HG02870 (cell line): ENCODE measurements around the gene MAP7.
"Not testable (repeated sequence)": the region's sequence is repeated elsewhere in the genome, so short reads cannot be mapped to it uniquely, and the experiment has no call there.

Source experiments
- ATAC-seq: cut with Tn5 transposase; IDR thresholded peaks from one replicate; pipeline ENCODE4 v1.9.1; 2021; ENCODE audit warnings: mild to moderate bottlenecking, moderate library complexity; ENCODE audit not compliant: unreplicated experiment

Gene MAP7

GRCh38 chr6:136510299-136510698, 39.9 kb downstream of the MAP7 start:
- no peak for ATAC-seq

- ATAC-seq: no peak
Measured at GRCh38 chr6:136508725-136509392, 41.4 kb downstream of the MAP7 start.

GRCh38 chr6:136506124-136506799, 44.0 kb downstream of the MAP7 start:
- ATAC-seq: no peak

DNA sequence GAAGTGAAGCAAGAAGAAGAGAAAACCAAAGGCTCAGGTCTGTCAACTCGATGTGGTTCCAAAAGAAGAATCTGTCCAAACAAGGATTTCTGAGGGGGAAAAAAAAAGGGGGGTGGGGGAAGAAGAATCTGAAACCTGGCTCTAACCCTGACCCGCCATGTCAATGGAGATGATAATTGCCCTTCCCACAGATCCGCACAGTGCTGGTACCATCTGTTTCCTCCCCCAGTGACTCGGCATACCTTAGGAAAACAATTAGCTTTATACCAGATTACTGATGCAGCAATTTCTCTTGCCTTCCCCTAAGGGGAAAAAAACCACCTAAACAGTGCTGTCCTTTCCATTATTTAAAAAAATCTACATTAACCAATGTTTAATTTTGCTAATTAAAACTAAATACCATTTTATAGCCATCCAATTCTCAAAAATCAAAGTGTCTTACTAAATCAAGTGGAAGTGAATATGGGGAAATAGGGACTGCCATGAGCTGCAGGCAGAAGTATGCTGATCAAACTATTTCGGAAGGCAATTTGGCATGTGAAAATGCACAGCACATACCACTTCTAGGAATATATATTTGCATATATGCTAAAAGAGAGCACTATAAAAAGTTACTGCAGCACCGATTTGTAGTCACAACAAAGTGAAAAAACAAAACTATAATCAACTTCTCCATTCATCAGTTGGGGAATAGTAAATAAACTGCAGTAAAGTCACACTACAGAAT, 46.8 kb downstream of the MAP7 start:
- ATAC-seq: no peak

DNA sequence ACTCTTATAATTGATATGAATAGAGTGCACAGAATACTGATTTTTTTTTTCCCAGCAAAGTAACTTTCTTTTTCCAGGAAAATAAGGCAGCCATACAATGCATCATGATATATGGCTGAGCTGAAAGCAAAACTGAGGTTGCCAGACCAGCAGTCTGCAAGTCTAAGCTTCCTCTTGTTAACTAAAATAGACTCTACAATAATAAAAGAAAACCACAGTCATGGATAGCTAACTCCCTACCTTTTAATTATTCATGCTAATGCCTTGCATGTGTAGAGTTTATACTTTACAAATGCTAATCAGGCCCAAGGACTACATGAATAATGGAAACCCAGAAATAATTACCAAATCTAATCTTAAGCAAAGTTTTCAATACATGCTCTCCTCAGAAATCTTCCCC, 47.4 kb downstream of the MAP7 start:
- ATAC-seq: no peak

DNA sequence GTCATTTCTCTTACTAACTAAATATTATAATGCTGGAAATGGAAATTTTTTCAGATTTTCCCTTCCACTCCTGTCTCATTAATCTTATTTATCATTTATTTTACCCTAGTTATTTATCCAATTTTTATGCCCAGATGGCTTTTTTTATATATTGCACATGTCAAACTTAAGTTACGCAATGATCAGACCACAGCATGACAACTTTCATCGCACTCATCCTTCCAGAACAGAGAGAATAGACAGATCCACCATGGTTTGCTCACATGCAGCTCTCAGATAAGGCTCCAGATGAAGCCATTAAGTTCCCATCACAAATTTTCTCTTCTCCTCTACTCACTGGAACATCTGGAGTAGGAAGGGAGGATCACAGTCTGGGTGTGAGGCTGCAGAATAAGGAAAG, 48.7 kb downstream of the MAP7 start:
- ATAC-seq: no peak

DNA sequence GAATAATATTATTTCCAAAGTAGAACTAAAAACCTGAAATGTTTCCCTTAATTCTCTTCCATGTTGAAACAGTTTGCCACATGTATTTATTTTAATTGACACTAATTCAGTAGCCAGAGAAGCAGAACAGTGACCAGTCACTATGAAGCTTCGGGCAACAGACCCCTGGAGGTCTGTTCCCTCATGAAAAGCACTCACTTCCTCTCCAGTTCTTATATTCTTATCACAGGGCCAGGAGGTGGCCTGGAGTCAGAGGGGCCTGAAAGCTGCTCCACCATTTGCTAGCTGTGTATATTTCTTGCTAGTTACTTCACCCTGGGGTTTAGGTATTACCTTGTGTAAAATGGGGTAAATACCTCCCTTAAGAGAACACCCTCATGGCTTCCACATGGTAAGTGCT, 49.1 kb downstream of the MAP7 start:
- no peak for ATAC-seq

- no peak for ATAC-seq
Measured at GRCh38 chr6:136500414-136500813, 49.8 kb downstream of the MAP7 start.

DNA sequence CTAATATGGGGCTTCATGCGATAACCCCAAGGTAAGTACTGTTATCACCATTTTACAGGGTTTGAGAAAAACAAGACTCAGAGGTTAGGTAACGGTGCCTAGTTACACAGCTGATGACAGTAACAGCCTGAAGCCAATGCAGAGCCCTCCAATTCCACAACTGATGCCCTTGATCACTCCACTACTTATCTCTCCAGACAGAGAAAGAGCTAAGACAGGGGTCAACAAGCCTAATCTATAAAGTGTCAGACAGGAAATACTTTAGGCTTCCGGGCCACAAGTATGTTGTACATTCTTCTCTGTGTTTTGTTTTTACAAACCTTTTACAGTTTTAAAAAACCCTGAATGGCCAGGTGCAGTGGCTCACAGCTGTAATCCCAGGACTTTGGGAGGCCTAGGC, 50.9 kb downstream of the MAP7 start:
- no peak for ATAC-seq

- ATAC-seq: not testable (repeated sequence)
Measured at GRCh38 chr6:136496449-136496848, 53.8 kb downstream of the MAP7 start.

- ATAC-seq: no peak
Measured at GRCh38 chr6:136494710-136495109, 55.5 kb downstream of the MAP7 start.

DNA sequence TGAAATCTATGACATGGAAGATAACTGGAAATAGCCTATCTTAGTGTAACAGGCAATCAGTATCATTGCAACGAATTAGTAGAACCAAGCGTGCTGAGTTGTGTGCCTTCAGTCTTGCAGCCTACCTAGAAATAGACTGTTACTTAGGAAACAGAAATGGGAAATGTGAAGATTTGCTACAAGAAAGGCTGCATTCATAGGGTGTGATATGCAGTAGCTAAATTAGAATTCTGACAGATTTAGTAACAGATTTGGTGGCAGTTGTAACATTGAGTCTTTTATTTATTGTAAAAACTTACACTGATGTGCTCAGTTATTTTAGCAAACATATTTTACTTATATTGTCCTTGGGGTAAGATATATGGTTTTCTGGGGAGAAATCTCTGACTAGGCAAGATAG, 56.2 kb downstream of the MAP7 start:
- ATAC-seq: no peak

DNA sequence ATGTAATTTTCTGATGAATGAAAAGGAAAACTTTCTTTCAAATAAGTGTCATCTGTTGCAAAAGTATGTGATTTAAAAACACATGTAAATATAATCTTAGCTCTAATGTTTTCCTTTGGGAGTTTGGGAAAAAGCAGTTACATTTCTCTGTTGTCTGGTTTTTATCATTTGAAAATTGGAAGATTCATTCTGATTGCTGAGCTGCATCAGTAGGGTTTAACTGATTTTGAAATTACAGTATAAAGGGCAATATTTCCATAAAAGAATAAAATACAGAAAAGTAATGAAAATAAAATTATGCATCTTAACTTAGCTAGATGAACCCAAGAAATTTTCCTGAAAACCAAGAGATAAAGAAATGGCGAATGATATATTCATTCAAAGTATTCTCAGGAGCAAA, 57.8 kb downstream of the MAP7 start:
- ATAC-seq: no peak

GRCh38 chr6:136491754-136492153, 58.5 kb downstream of the MAP7 start:
- no peak for ATAC-seq

- no peak for ATAC-seq
Measured at GRCh38 chr6:136491251-136491650, 59.0 kb downstream of the MAP7 start.

- not testable (repeated sequence) for ATAC-seq
Measured at GRCh38 chr6:136489689-136490033, 60.6 kb downstream of the MAP7 start.

GRCh38 chr6:136487759-136488425, 62.3 kb downstream of the MAP7 start:
- ATAC-seq: no peak

- no peak for ATAC-seq
Measured at GRCh38 chr6:136486357-136486756, 63.9 kb downstream of the MAP7 start.

- ATAC-seq: no peak
Measured at GRCh38 chr6:136483906-136484305, 66.3 kb downstream of the MAP7 start.

GRCh38 chr6:136483005-136483404, 67.2 kb downstream of the MAP7 start:
- ATAC-seq: not testable (repeated sequence)

DNA sequence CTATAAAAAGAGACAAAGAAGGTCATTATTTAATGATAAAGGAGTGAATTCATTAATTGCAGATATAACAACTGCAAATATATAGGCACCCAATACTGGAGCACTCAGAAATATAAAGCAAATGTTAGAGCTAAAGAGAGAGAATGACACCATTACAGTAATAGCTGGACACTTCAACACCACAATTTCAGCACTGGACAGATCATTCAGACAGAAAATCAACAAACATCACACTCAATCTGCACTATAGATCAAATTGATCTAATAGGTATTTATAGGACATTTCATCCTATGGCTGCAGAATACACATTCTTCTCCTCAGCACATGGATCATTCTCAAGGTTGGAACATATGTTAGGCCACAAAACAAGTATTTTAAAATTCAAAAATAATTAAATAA, 72.7 kb downstream of the MAP7 start:
- no peak for ATAC-seq

DNA sequence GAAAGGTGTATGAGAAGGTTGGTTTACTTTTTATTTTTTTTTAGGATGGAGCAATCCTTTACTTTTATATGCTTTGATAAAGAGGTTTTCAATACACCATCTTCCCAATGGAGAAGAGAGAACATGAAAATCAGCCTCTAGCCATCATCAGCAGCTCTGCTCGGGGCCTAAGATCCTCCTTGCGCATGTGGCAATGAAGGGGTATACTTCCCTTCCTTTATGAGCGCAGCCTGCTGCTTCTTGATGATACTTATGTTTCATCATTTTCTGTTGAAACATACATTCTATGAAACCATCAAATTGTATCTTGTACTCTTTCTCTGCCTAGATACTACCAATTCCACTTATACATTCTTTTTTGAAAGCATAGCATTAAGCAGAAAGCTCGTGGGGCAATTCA, 74.5 kb downstream of the MAP7 start:
- ATAC-seq: no peak
